ENCODE results near the gene SSBP3. TPM values are rescaled to one million over a fixed set of nuclear protein-coding genes. Genes with fewer than 3 reads are reported as not detected.

The SSBP3 gene
- total RNA-seq, 1 donor: 14.5 TPM

GRCh38 chr1:54287176-54287650 is 119.0 kb downstream of the SSBP3 start:
- no peaks in the 10 kb centered on the region for H3K27me3 ChIP-seq (ENCODE audit: insufficient read depth, low read length)
- peak overlapping the region; percentile 75 for H3K27ac ChIP-seq (ENCODE audit: low read depth, low read length)
- peaks cover 21% of the 10 kb centered on the region for H3K79me2 ChIP-seq (ENCODE audit: insufficient read depth, low read length)
- H3K9me3 ChIP-seq (ENCODE audit: low read depth, low read length): no peaks in the 10 kb centered on the region
- H3K4me3 ChIP-seq (ENCODE audit: insufficient read depth, low read length): no peak overlapping the region
- no peak overlapping the region for H2AFZ ChIP-seq (ENCODE audit: low read length)
- DNase-seq (ENCODE audit: insufficient read length, low spot score, missing footprints): peak; percentile 92
- peaks cover 17% of the 10 kb centered on the region for H3K4me1 ChIP-seq (ENCODE audit: insufficient read depth, low read length)
- H4K20me1 ChIP-seq (ENCODE audit: insufficient read depth, low read length): peaks cover 17% of the 10 kb centered on the region
- no peak for TF ChIP-seq CTCF (IDR thresholded peaks at IDR 0.05; ENCODE audit: extremely low read depth, low read depth, low read length)
- H3K36me3 ChIP-seq (ENCODE audit: insufficient read depth, low read length): no peaks in the 10 kb centered on the region
- peak overlapping the region; percentile 15 for H3K4me2 ChIP-seq (ENCODE audit: insufficient read depth, low read length)

GRCh38 chr1:54285815-54286345 is 120.3 kb downstream of the SSBP3 start:
- H4K20me1 ChIP-seq (ENCODE audit: insufficient read depth, low read length): peaks cover 8% of the 10 kb centered on the region
- peaks cover 20% of the 10 kb centered on the region for H3K4me1 ChIP-seq (ENCODE audit: insufficient read depth, low read length)

GRCh38 chr1:54284781-54285529 is 121.2 kb downstream of the SSBP3 start:
- H3K4me3 ChIP-seq (ENCODE audit: insufficient read depth, low read length): no peak overlapping the region

More at GRCh38 chr1:54285815-54286345, 120.3 kb downstream of the SSBP3 start:
- Histone ChIP-seq H3K36me3 (ENCODE audit: insufficient read depth, low read length) (no peaks in the 10 kb centered on the region), H2AFZ (ENCODE audit: low read length) (no peak overlapping the region), H3K4me2 (ENCODE audit: insufficient read depth, low read length) (no peak overlapping the region), H3K4me3 (ENCODE audit: insufficient read depth, low read length) (no peak overlapping the region), H3K27me3 (ENCODE audit: insufficient read depth, low read length) (no peaks in the 10 kb centered on the region), H3K9me3 (ENCODE audit: low read depth, low read length) (no peaks in the 10 kb centered on the region), H3K27ac (ENCODE audit: low read depth, low read length) (no peak overlapping the region), H3K79me2 (ENCODE audit: insufficient read depth, low read length) (peaks cover 16% of the 10 kb centered on the region)
- DNase-seq (ENCODE audit: insufficient read length, low spot score, missing footprints): peak; percentile 32
- TF ChIP-seq CTCF (IDR thresholded peaks at IDR 0.05; ENCODE audit: extremely low read depth, low read depth, low read length): no peak

More at GRCh38 chr1:54284781-54285529, 121.2 kb downstream of the SSBP3 start:
- peaks cover 3% of the 10 kb centered on the region for H4K20me1 ChIP-seq (ENCODE audit: insufficient read depth, low read length)
- H2AFZ ChIP-seq (ENCODE audit: low read length): no peak overlapping the region
- H3K79me2 ChIP-seq (ENCODE audit: insufficient read depth, low read length): peaks cover 16% of the 10 kb centered on the region
- H3K4me2 ChIP-seq (ENCODE audit: insufficient read depth, low read length): no peak overlapping the region
- H3K9me3 ChIP-seq (ENCODE audit: low read depth, low read length): no peaks in the 10 kb centered on the region
- DNase-seq (ENCODE audit: insufficient read length, low spot score, missing footprints): no peak
- TF ChIP-seq CTCF (IDR thresholded peaks at IDR 0.05; ENCODE audit: extremely low read depth, low read depth, low read length): no peak
- H3K4me1 ChIP-seq (ENCODE audit: insufficient read depth, low read length): peaks cover 20% of the 10 kb centered on the region
- H3K27me3 ChIP-seq (ENCODE audit: insufficient read depth, low read length): no peaks in the 10 kb centered on the region
- no peak overlapping the region for H3K27ac ChIP-seq (ENCODE audit: low read depth, low read length)
- peaks cover 6% of the 10 kb centered on the region for H3K36me3 ChIP-seq (ENCODE audit: insufficient read depth, low read length)

Measured in osteoblast (primary cell).